ENCODE data around the gene UGCG. TPM values are rescaled to one million over a fixed set of nuclear protein-coding genes. Genes with fewer than 3 reads are reported as not detected.

The UGCG gene
- total and polyA plus RNA-seq, 2 of the 8 experiments (the other 6 are each of a cell fraction or from before 2014, with no cell fraction given) = 14.9 to 34.0 TPM

GRCh38 chr9:111925784-111926183 lies 29.2 kb downstream of the UGCG start:
- Histone ChIP-seq H3K14ac (ENCODE audit: insufficient read length) (no peak overlapping the region), H2BK12ac (ENCODE audit: low read depth, low read length) (no peak overlapping the region), H2AK5ac (ENCODE audit: low read depth, low read length) (no peak overlapping the region), H3K27ac (ENCODE audit: low read depth, low read length) (no peak overlapping the region), H3K36me3 (ENCODE audit: control insufficient read depth in 2 of 4, insufficient read depth in 4 of 4, low read length in 3 of 4) (peaks cover 0 to 31% (median 4%) of the 10 kb centered on the region in 4 experiments; a peak in 3 of 8 replicates), H3K9me3 (ENCODE audit: insufficient read depth in 2 of 2, low read depth in 1 of 2, low read length in 1 of 2) (no peaks in the 10 kb centered on the region), H3K4me3 (ENCODE audit: extremely low read depth in 1 of 4, insufficient read depth in 2 of 4, low read depth in 3 of 4, low read length in 4 of 4) (no peak overlapping the region), H3K79me1 (ENCODE audit: low read depth, low read length) (no peaks in the 10 kb centered on the region), H3K18ac (ENCODE audit: extremely low read depth, low read length) (no peak overlapping the region), H2BK20ac (ENCODE audit: low read length) (no peak overlapping the region), H3K4me1 (replicated peaks in 1 of 4; ENCODE audit: control insufficient read depth in 3 of 4, insufficient read depth in 4 of 4, low read length in 3 of 4) (no peaks in the 10 kb centered on the region), H3K4ac (replicated peaks; ENCODE audit: insufficient read length, low read depth, low read length) (no peak overlapping the region), H3K27me3 (replicated peaks in 1 of 4; ENCODE audit: control insufficient read depth in 3 of 4, extremely low read depth in 1 of 4, insufficient read depth in 3 of 4, low read length in 3 of 4) (no peaks in the 10 kb centered on the region), H2BK5ac (ENCODE audit: low read depth, low read length) (no peak overlapping the region), H2BK120ac (replicated peaks; ENCODE audit: low read depth, low read length) (no peak overlapping the region), H4K8ac (ENCODE audit: extremely low read depth, insufficient read depth, low read length) (no peak overlapping the region), H3K23ac (ENCODE audit: insufficient read length) (no peak overlapping the region), H3K23me2 (ENCODE audit: low read depth, low read length) (no peaks in the 10 kb centered on the region), H3K4me2 (ENCODE audit: insufficient read depth in 1 of 2, low read depth in 2 of 2, low read length in 2 of 2) (no peak overlapping the region), H4K5ac (ENCODE audit: insufficient read length, low read depth, low read length) (no peak overlapping the region), H4K20me1 (replicated peaks in 1 of 2; ENCODE audit: control insufficient read depth in 1 of 2, insufficient read depth in 2 of 2, low read length in 2 of 2) (no peaks in the 10 kb centered on the region), H3K56ac (replicated peaks; ENCODE audit: insufficient read length, low read depth, low read length) (no peak overlapping the region), H4K91ac (replicated peaks; ENCODE audit: insufficient read length, low read length) (no peak overlapping the region), H3K9ac (replicated peaks in 1 of 4; ENCODE audit: extremely low read depth in 1 of 4, low read depth in 3 of 4, low read length in 3 of 4) (no peak overlapping the region), H2AFZ (ENCODE audit: low read length) (no peak overlapping the region), H2BK15ac (ENCODE audit: low read length) (no peak overlapping the region), H3K79me2 (ENCODE audit: control insufficient read depth in 1 of 2, insufficient read depth in 2 of 2, low read length in 2 of 2) (no peaks in the 10 kb centered on the region)
- CTCF ChIA-PET (ENCODE audit: partially characterized antibody) = interaction anchor here (1.0 to 1.6 kb wide), 2 partner anchors 10 to 18 kb away, joined by 3 to 6 read pairs; no protein-coding TSS in a partner anchor
- DNase-seq (ENCODE audit: low read depth in 1 of 2, low spot score in 2 of 2) (no peak), FAIRE-seq (no peak)
- POLR2A ChIA-PET (ENCODE audit: partially characterized antibody) = no interaction called here
- 90% methylated on average over 2 of the region's 2 CpGs; no CpG with 5 or more reads in 1 of the 2 experiments for WGBS, 2 experiments (ENCODE audit: extremely low coverage in 1 of 2, insufficient coverage in 1 of 2, insufficient read length in 1 of 2, insufficient replicate concordance in 2 of 2, low coverage in 1 of 2, low lambda C conversion rate in 2 of 2, missing lambda C conversion rate in 1 of 2)
- TF ChIP-seq SP4 (IDR thresholded peaks at IDR 0.05; ENCODE audit: low read length) (no peak), HDAC2 (IDR thresholded peaks at IDR 0.05; ENCODE audit: borderline replicate concordance in 1 of 2, low read depth in 2 of 2, low read length in 2 of 2) (no peak), ZNF274 (IDR thresholded peaks at IDR 0.05; ENCODE audit: borderline replicate concordance, extremely low read depth, low read length) (no peak), YY1 (IDR thresholded peaks at IDR 0.05; ENCODE audit: low read depth, low read length) (no peak), BCL11A (IDR thresholded peaks at IDR 0.05; ENCODE audit: low read depth in 2 of 2, low read length in 2 of 2) (no peak), USF2 (IDR thresholded peaks at IDR 0.05; ENCODE audit: low read length) (no peak), POU5F1 (IDR thresholded peaks at IDR 0.05; ENCODE audit: low read depth, low read length) (no peak), CREB1 (IDR thresholded peaks at IDR 0.05) (no peak), CTCF (IDR thresholded peaks at IDR 0.05; ENCODE audit: control extremely low read depth in 1 of 3, insufficient read depth in 1 of 3, low read depth in 1 of 3, low read length in 3 of 3) (no peak), SIRT6 (IDR thresholded peaks at IDR 0.05; ENCODE audit: low read length) (no peak)
- TF ChIP-seq, protein P1, sequence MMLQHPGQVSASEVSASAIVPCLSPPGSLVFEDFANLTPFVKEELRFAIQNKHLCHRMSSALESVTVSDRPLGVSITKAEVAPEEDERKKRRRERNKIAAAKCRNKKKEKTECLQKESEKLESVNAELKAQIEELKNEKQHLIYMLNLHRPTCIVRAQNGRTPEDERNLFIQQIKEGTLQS (IDR thresholded peaks at IDR 0.05; ENCODE audit: insufficient read depth, low read depth, low read length) = no peak

Data from H1 (cell line).